HG03159 (cell line): ENCODE measurements around the gene RAB4B.
"Not testable (repeated sequence)": the region's sequence is repeated elsewhere in the genome, so short reads cannot be mapped to it uniquely, and the experiment has no call there.

Experiments
- ATAC-seq: cut with Tn5 transposase; IDR thresholded peaks from one replicate; pipeline ENCODE4 v1.9.1; 2021; ENCODE audit warnings: mild to moderate bottlenecking, moderate library complexity; ENCODE audit not compliant: unreplicated experiment

RAB4B gene, protein sequence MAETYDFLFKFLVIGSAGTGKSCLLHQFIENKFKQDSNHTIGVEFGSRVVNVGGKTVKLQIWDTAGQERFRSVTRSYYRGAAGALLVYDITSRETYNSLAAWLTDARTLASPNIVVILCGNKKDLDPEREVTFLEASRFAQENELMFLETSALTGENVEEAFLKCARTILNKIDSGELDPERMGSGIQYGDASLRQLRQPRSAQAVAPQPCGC

GRCh38 chr19:40777937-40778705 is at the start of gene RAB4B:
RAB4B (plus strand) TSS chr19:40778247; CDS start chr19:40778376, 129 bp downstream.
- peak; percentile 57 for ATAC-seq

DNA sequence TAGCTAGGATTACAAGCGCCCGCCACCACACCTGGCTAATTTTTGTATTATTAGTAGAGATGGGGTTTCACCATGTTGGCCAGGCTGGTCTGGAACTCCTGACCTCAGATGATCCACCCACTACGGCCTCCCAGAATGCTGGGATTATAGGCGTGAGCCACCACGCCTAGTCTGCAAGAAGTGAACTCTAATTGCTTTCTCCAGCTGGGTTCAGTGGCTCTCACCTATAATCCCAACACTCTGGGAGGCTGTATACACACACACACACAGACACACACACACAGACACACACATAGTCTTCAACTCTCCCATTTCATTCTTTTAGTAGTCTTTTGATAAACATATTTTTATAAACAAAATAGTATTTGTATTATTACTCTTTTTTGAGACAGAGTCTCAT is 48.0 kb upstream of the RAB4B start:
- ATAC-seq, result not testable (repeated sequence)

DNA sequence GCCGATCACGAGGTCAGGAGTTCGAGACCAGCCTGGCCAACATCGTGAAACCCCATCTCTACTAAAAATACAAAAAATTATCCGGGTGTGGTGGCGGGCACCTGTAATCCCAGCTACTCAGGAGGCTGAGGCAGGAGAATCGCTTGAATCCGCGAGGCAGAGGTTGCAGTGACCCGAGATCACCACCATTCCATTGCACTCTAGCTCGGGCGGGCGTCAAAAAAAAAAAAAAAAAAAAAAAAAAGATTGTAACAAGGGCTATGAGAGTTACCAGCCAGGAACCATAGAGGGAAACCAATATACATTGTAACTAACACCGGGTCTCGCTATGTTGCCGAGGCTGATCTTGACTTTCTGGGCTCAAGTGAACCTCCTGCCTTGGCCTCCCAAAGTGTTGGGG is 45.7 kb upstream of the RAB4B start:
- not testable (repeated sequence) for ATAC-seq

- ATAC-seq, result no peak
Measured at GRCh38 chr19:40733149-40733548, 44.9 kb upstream of the RAB4B start.

GRCh38 chr19:40735013-40735771 is 42.9 kb upstream of the RAB4B start:
- no peak for ATAC-seq

DNA sequence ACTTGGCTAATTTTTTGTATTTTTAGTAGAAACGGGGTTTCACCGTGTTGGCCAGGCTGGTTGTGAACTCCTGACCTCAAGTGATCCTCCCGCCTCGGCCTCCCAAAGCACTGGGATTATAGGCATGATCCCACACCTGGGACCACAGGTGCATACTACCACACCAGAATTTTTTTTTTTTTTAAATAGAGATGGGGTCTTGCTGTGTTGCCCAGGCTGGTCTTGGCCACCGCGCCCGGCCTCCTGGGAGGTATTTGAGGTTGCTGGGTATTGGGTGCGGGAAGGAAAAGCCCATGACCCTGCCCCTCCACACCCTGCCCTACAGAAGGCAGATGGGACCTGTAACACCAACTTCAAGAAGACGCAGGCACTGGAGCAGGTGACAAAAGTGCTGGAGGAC is 41.4 kb upstream of the RAB4B start:
- ATAC-seq, result no peak

DNA sequence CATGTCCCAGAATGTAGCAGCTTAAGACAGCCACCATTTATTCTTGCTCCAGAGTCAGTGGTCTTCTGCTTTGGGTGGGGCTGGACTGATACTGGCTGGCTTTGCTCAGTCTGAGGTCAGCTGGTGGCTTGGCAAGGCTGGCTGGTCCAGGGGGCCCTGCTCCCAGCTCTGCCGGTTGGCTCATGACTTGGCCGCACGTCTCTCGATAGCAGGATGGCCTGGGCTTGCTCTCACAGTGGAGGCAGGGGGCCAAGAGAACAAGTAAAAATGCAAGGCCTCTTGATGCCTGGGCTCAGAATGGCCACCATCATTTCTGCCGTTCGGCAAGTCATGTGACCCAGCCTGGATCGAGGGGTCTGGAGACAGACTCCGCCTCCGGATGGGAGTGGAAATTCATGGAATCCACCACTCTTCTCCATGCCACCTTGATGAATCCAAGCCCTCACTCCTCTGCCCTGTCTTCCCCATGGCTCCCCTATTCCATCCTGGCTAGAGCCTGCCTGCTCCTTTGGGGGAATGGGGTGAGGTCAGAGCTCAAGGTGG is 40.9 kb upstream of the RAB4B start:
- no peak for ATAC-seq

DNA sequence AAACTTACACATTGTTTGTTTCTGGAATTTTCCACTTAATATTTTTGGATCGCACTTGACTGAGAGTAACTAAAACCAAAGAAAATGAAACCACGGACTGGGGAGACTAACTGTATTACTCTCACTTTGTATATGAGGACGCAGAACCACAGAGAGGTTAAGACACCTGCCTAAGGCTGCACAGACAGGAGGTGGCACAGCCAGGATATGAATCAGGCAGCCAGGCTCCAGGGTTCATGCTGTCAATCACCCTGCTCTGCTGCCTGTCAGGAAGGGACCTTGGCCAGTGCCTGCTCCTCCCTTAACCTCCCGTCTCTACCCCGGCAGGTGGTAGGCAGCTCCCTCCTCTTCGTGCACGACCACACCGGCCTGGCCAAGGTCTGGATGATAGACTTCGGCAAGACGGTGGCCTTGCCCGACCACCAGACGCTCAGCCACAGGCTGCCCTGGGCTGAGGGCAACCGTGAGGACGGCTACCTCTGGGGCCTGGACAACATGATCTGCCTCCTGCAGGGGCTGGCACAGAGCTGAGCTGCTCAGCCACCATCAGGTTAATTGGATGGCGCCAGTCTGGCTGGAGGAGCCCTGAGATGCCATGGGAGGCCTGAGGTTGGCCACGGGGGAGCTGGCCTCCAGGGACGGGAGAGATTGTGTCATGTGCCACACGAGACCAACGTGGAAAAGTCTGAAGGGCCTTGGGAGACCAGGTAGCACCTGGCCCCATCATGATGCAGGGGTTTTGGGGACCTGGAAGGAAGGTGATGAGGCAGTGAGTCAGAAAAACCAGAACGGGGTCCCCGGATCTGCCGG is 38.8 kb upstream of the RAB4B start:
- no peak for ATAC-seq

- no peak for ATAC-seq
Measured at GRCh38 chr19:40739871-40740703, 38.0 kb upstream of the RAB4B start.

- no peak for ATAC-seq
Measured at GRCh38 chr19:40740747-40741146, 37.3 kb upstream of the RAB4B start.

DNA sequence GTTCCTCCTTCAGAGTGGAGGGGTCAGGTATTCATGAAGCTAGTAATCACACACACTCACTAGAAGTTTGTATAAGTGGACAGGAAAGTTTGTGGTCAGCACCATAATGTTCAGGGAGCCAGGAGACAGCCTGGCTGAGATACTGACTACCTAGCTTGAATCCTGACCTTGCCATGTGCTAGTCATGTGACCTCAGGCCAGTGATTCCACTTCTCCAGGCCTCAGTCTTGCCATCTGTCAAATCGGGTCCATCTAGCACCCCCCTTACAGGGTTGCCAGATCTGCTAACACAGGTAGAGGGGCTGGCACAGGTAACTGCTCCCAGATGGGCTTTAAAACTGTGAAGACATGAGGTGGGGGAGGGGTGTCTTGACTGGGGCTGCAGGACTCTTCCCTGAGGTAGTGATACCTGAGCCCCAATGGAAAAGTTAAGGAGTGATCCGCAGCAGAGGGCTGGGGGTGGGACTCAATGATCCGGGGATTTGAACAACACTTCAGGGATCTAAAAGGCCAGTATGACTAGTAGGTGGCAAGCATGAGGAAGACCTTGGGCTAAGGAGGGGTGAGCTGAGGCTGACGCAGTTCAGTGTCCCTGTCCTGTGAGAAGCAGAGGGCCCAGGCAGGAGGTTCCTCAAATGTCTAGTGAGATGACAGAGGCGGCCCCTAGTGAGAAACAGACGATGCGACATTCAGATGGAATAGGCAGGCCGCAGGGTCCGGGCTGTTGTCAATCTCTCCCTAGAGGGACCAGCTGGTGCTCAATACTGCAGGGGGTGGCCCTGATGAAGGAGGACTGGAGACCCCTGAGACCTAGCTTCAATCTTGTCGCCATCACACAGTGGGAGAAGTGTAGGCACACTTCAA is 36.3 kb upstream of the RAB4B start:
- ATAC-seq, result no peak

- no peak for ATAC-seq
Measured at GRCh38 chr19:40742477-40742876, 35.6 kb upstream of the RAB4B start.

DNA sequence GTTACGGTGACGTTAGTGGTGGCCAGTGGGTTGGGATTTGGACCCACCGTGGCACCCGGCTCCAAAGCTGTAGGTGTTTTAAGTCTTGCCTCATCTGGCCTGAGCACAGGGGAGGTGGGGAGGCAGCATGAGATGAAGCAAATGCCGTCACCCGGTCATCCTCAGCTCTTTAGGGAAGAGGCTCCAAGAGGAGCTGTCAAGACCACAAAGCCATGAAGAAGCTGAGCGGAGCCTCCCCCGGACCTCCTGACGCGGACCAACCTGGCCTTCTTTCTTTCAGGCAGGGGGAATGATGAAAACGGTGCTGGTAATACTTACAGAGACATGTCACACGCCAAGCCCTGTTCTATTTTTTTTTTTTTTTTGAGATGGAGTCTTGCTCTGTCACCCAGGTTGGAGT is 35.2 kb upstream of the RAB4B start:
- ATAC-seq, result no peak

DNA sequence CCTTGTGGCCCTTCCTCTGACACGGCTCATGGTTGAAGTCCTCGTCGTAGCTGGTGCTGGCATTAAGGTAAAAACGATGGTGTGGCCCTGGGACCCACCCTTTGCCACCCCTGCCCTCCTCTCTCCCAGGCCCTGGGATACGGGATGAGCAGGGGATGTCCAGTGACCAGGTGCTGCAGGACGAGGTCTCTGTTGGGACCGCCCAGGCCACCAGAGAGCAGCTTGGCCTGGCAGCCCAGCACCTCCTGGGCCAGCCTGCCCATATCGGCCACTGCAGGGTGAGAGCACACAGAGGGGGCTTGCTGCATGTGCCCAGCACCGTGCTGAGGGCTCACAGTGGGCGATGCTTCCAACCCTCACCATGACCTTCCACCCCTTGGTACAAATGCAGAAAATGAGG is 34.1 kb upstream of the RAB4B start:
- ATAC-seq, result no peak

DNA sequence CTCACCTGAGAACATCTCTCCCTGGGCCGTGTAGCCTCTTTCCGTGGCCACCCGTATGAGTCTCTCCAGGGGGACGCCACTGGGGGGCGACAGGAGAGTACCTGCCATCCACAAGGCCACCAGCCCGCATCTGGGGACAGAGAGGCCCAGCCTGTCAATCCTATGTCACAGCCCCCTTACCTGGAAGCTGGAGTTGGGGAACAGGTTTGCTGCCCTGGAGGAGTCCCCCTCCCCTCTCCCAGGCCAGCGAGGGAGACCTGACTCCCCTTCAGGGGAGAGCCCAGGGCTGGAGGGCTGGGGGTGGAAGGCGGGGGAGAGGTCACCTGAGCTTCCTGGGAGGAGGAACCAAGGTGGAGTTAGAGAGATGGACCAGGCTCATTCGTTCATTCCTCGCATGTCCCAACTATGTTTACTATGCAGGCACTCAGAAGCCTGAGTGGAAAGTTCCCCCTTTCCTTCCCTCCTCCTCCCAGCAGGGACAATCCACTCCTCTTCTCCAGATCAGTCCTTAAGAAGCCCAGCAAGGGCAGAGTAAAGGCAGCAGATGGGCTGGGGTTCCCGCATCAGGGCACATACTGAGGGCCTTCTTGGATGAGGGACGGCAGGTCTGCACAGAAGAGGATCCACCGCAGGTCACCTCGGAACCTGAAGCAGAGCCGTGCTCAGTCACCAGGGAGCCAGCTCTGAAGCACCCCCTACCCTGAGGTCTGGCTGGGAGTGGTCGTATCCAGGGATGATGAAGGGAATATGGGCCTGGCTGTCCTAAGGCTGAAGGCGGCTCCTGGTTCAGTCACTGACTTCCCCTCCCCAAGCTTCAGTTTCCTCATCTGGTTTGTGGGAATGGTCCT is 33.3 kb upstream of the RAB4B start:
- no peak for ATAC-seq

DNA sequence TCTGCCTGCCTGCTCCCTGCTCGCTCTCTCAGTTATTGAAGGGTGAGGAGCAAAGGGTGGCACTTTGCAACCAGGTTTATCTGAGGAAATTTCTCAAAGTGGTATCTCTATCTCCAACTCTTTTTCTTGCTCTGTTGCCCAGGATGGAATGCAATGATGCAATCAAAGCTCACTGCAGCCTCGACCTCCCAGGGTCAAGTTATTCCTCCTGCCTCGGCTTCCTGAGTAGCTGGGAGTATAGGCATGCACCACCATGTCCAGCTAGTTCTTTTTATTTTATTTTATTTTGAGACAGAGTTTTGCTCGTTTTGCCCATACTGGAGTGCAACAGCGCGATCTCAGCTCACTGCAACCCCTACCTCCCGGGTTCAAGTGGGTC is 32.7 kb upstream of the RAB4B start:
- no peak for ATAC-seq

GRCh38 chr19:40747536-40747935 is 30.5 kb upstream of the RAB4B start:
- ATAC-seq, result no peak
